ENCODE results near the gene RNASE9.

RNASE9 gene

GRCh38 chr14:20563971-20564370, 3.1 kb upstream of the RNASE9 start:
- in situ Hi-C loops (cut with MboI; ENCODE audit: low sequenced_read_pairs, unreplicated experiment), result no loop called here
- TF ChIP-seq CTCF (IDR thresholded peaks at IDR 0.05; ENCODE audit: borderline replicate concordance, control extremely low read depth, extremely low read depth, insufficient read depth, missing control alignments), result no peak
- DNase-seq (ENCODE audit: low spot score), result no peak

GRCh38 chr14:20559461-20559904, 1.4 kb downstream of the RNASE9 start:
- in situ Hi-C loops (cut with MboI; ENCODE audit: low sequenced_read_pairs, unreplicated experiment), result no loop called here
- no peak for TF ChIP-seq CTCF (IDR thresholded peaks at IDR 0.05; ENCODE audit: borderline replicate concordance, control extremely low read depth, extremely low read depth, insufficient read depth, missing control alignments)
- DNase-seq (ENCODE audit: low spot score), result no peak

- in situ Hi-C loops (cut with MboI; ENCODE audit: low sequenced_read_pairs, unreplicated experiment), result no loop called here
- no peak for TF ChIP-seq CTCF (IDR thresholded peaks at IDR 0.05; ENCODE audit: borderline replicate concordance, control extremely low read depth, extremely low read depth, insufficient read depth, missing control alignments)
- DNase-seq (ENCODE audit: low spot score), result no peak
Measured at GRCh38 chr14:20557212-20557542, 3.7 kb downstream of the RNASE9 start.

GRCh38 chr14:20556500-20557211, 4.2 kb downstream of the RNASE9 start:
- no peak for DNase-seq (ENCODE audit: low spot score)
- TF ChIP-seq CTCF (IDR thresholded peaks at IDR 0.05; ENCODE audit: borderline replicate concordance, control extremely low read depth, extremely low read depth, insufficient read depth, missing control alignments), result no peak
- in situ Hi-C loops (cut with MboI; ENCODE audit: low sequenced_read_pairs, unreplicated experiment), result no loop called here

GRCh38 chr14:20555845-20556244, 5.0 kb downstream of the RNASE9 start:
- no peak for DNase-seq (ENCODE audit: low spot score)
- in situ Hi-C loops (cut with MboI; ENCODE audit: low sequenced_read_pairs, unreplicated experiment), result no loop called here
- TF ChIP-seq CTCF (IDR thresholded peaks at IDR 0.05; ENCODE audit: borderline replicate concordance, control extremely low read depth, extremely low read depth, insufficient read depth, missing control alignments), result no peak

- DNase-seq (ENCODE audit: low spot score), result no peak
- in situ Hi-C loops (cut with MboI; ENCODE audit: low sequenced_read_pairs, unreplicated experiment), result no loop called here
- no peak for TF ChIP-seq CTCF (IDR thresholded peaks at IDR 0.05; ENCODE audit: borderline replicate concordance, control extremely low read depth, extremely low read depth, insufficient read depth, missing control alignments)
Measured at GRCh38 chr14:20553024-20553423, 7.8 kb downstream of the RNASE9 start.

All from GM13976 (cell line).